ENCODE measurements around the gene CA11. TPM values are rescaled to one million over a fixed set of nuclear protein-coding genes. Genes with fewer than 3 reads are reported as not detected.
A peak's percentile ranks its signal among the peaks of the same experiment; 100 is the strongest.
"Not testable (repeated sequence)": the region's sequence is repeated elsewhere in the genome, so short reads cannot be mapped to it uniquely, and the experiment has no call there.

CA11 gene
- total and polyA plus RNA-seq, 5 donors from 2014 or later = 4.1 to 10.4 (median 6.1) TPM

- not testable (repeated sequence) for H3K27me3 ChIP-seq (ENCODE audit: control insufficient read depth, insufficient read depth, low read length); DNase-seq; H3K9me3 ChIP-seq (ENCODE audit: control insufficient read depth in 2 of 2, low read length in 2 of 2); H3K4me1 ChIP-seq (ENCODE audit: control insufficient read depth, insufficient read depth, low read length, poor library complexity, severe bottlenecking); H3K4me3 ChIP-seq (ENCODE audit: low read depth, low read length); H3K36me3 ChIP-seq (ENCODE audit: control insufficient read depth, insufficient read depth, low read length); H3K4me3 Mint-ChIP-seq; H3K27ac ChIP-seq (ENCODE audit: insufficient read depth, low read length, poor library complexity, severe bottlenecking); H3K27ac Mint-ChIP-seq; H3K9me3 Mint-ChIP-seq; H3K27me3 Mint-ChIP-seq; ATAC-seq (ENCODE audit: low read depth in 2 of 2); H3K36me3 Mint-ChIP-seq
- peaks cover 5 to 17% (median 8%) of the 10 kb centered on the region in 4 donors for H3K4me1 Mint-ChIP-seq
Measured at GRCh38 chr19:48657828-48658227, 11.8 kb upstream of the CA11 start.

DNA sequence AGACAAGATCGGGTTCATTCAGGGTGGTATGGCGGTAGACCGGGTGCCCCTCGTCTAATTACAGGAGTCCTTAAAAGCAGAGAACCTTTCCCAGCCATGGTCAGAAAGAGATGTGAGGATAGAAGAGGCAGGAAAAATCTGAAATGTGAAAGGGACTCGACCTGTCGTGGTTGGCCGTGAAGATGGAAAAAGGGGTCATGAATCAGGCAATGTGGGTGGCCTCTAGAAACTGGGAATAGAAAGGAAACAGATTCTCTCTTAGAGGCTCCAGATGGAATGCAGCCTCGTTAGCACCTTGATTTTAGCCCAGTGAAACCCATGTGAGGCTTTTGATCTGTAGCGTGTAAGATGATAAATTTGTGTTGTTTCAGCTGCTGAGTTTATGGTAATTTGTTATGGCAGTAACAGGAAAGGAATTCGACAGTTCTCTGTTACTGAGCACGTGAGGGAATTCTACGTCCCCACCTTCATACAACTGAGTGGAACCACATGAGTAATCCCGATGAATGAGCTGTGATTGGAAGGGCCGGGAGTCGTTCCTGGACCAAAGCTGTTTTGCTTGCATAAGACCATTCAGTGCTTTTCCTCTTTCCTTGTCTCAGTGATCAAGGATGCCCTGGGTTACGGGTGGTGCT is 11.0 kb upstream of the CA11 start:
- Histone ChIP-seq H3K27me3 (ENCODE audit: control insufficient read depth, insufficient read depth, low read length) (no peaks in the 10 kb centered on the region), H3K4me1 (ENCODE audit: control insufficient read depth, insufficient read depth, low read length, poor library complexity, severe bottlenecking) (peaks cover 9% of the 10 kb centered on the region), H3K9me3 (ENCODE audit: control insufficient read depth in 2 of 2, low read length in 2 of 2) (no peaks in the 10 kb centered on the region), H3K27ac (ENCODE audit: insufficient read depth, low read length, poor library complexity, severe bottlenecking) (no peak overlapping the region), H3K36me3 (ENCODE audit: control insufficient read depth, insufficient read depth, low read length) (no peaks in the 10 kb centered on the region), H3K4me3 (ENCODE audit: low read depth, low read length) (no peak overlapping the region)
- ATAC-seq (ENCODE audit: low read depth in 2 of 2) (no peak), DNase-seq (no peak)
- no peaks in the 10 kb centered on the region for H3K9me3 Mint-ChIP-seq
- peaks cover 5% of the 10 kb centered on the region for H3K27me3 Mint-ChIP-seq
- no peak overlapping the region for H3K4me3 Mint-ChIP-seq
- no peaks in the 10 kb centered on the region for H3K36me3 Mint-ChIP-seq
- H3K27ac Mint-ChIP-seq = no peak overlapping the region
- H3K4me1 Mint-ChIP-seq = peaks cover 5 to 19% (median 10%) of the 10 kb centered on the region in 4 donors

GRCh38 chr19:48654299-48655059 is 8.5 kb upstream of the CA11 start:
- H3K36me3 Mint-ChIP-seq = no peaks in the 10 kb centered on the region
- H3K4me1 Mint-ChIP-seq = peaks cover 0 to 21% (median 9%) of the 10 kb centered on the region in 4 donors
- Histone ChIP-seq H3K4me1 (ENCODE audit: control insufficient read depth, insufficient read depth, low read length, poor library complexity, severe bottlenecking) (peaks cover 2% of the 10 kb centered on the region), H3K36me3 (ENCODE audit: control insufficient read depth, insufficient read depth, low read length) (no peaks in the 10 kb centered on the region), H3K27ac (ENCODE audit: insufficient read depth, low read length, poor library complexity, severe bottlenecking) (no peak overlapping the region), H3K27me3 (ENCODE audit: control insufficient read depth, insufficient read depth, low read length) (no peaks in the 10 kb centered on the region), H3K9me3 (ENCODE audit: control insufficient read depth in 2 of 2, low read length in 2 of 2) (no peaks in the 10 kb centered on the region), H3K4me3 (ENCODE audit: low read depth, low read length) (no peak overlapping the region)
- H3K9me3 Mint-ChIP-seq = peaks cover 0 to 2% (median 0%) of the 10 kb centered on the region in 7 donors
- ATAC-seq (ENCODE audit: low read depth in 2 of 2) (no peak), DNase-seq (no peak)
- H3K27me3 Mint-ChIP-seq = peaks cover 5% of the 10 kb centered on the region
- H3K27ac Mint-ChIP-seq = peak overlapping the region in 1 of 3 donors; percentile 67
- H3K4me3 Mint-ChIP-seq = peak overlapping the region in 1 of 4 donors; percentile 56

GRCh38 chr19:48651683-48652048 is 5.7 kb upstream of the CA11 start:
- peak overlapping the region; percentile 20 to 75 (median 63) for H3K27ac Mint-ChIP-seq
- no peak for ATAC-seq (ENCODE audit: low read depth in 2 of 2)
- H3K4me1 Mint-ChIP-seq = peaks cover 12 to 46% (median 27%) of the 10 kb centered on the region in 4 donors

DNA sequence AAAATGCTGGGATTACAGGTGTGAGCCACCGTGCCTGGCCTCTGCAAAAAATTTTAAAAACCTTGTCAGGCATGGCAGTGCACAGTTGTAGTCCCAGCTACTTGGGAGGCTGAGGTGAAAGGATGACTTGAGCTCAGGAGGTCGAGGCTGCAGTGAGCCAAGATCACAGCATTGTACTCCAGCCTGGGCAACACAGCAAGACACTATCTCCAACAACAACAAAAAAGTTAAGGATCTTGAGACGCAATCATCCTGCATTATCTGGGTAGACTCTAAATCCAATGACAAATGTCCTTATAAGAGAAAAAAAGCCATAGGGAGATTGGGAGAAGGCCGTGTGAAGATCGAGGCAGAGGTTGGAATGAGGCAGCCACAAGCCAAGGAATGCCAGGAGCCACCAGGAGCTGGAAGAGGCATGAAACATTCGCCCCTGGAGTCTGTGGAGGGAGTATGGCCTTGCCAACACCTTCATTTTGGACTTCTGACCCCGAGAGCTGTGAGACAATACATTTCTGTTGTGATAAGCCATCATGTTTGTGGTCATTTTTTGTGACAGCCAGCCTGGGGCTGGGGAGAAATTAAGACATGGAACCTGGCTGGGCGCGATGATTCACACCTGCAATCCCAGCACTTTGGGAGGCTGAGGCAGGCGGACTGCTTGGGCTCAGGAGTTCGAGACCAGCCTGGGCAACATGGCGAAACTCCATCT is 5.1 kb upstream of the CA11 start:
- Histone ChIP-seq H3K27ac (ENCODE audit: insufficient read depth, low read length, poor library complexity, severe bottlenecking) (no peak overlapping the region), H3K9me3 (ENCODE audit: control insufficient read depth in 2 of 2, low read length in 2 of 2) (no peaks in the 10 kb centered on the region), H3K4me1 (ENCODE audit: control insufficient read depth, insufficient read depth, low read length, poor library complexity, severe bottlenecking) (peaks cover 17% of the 10 kb centered on the region), H3K36me3 (ENCODE audit: control insufficient read depth, insufficient read depth, low read length) (no peaks in the 10 kb centered on the region), H3K27me3 (ENCODE audit: control insufficient read depth, insufficient read depth, low read length) (no peaks in the 10 kb centered on the region), H3K4me3 (ENCODE audit: low read depth, low read length) (no peak overlapping the region)
- ATAC-seq (ENCODE audit: low read depth in 2 of 2) (no peak), DNase-seq (no peak)
- H3K9me3 Mint-ChIP-seq = peaks cover 0 to 2% (median 0%) of the 10 kb centered on the region in 7 donors
- peak overlapping the region; percentile 63 to 79 (median 75) for H3K27ac Mint-ChIP-seq
- peaks cover 12 to 49% (median 27%) of the 10 kb centered on the region in 4 donors for H3K4me1 Mint-ChIP-seq
- peak overlapping the region in 1 of 4 donors; percentile 1 for H3K4me3 Mint-ChIP-seq
- H3K36me3 Mint-ChIP-seq = no peaks in the 10 kb centered on the region
- H3K27me3 Mint-ChIP-seq = no peaks in the 10 kb centered on the region

More at GRCh38 chr19:48651683-48652048, 5.7 kb upstream of the CA11 start:
- no peaks in the 10 kb centered on the region for H3K36me3 Mint-ChIP-seq
- no peak overlapping the region for H3K4me3 Mint-ChIP-seq
- no peak overlapping the region for H3K4me3 ChIP-seq (ENCODE audit: low read depth, low read length)
- H3K9me3 Mint-ChIP-seq = peaks cover 0 to 2% (median 0%) of the 10 kb centered on the region in 7 donors
- no peak for DNase-seq
- no peaks in the 10 kb centered on the region for H3K27me3 Mint-ChIP-seq
- no peak overlapping the region for H3K27ac ChIP-seq (ENCODE audit: insufficient read depth, low read length, poor library complexity, severe bottlenecking)
- no peaks in the 10 kb centered on the region for H3K9me3 ChIP-seq (ENCODE audit: control insufficient read depth in 2 of 2, low read length in 2 of 2)
- no peaks in the 10 kb centered on the region for H3K27me3 ChIP-seq (ENCODE audit: control insufficient read depth, insufficient read depth, low read length)
- no peaks in the 10 kb centered on the region for H3K36me3 ChIP-seq (ENCODE audit: control insufficient read depth, insufficient read depth, low read length)
- H3K4me1 ChIP-seq (ENCODE audit: control insufficient read depth, insufficient read depth, low read length, poor library complexity, severe bottlenecking) = peaks cover 17% of the 10 kb centered on the region

DNA sequence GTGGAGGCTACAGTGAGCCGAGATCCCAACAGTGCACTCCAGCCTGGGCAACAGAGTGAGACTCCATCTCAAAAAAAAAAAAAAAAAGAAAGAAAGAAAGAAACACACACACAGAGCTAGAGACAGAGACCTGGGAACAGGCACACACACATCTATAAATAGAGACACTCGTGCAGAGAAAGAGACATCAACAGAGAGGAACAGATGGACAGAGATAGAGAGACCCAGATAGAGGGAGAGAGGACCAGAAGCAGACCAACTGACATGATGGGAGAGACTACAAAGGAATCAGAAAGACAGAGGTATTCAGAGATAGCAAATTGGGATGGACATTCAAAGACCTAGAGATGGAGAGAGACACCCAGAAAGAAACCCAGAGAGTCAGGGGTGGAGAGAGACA is 2.1 kb upstream of the CA11 start:
- Mint-ChIP-seq H3K4me1 (peaks cover 12 to 65% (median 32%) of the 10 kb centered on the region in 4 donors), H3K4me3 (peak overlapping the region; percentile 51 to 79 (median 74)), H3K9me3 (peaks cover 0 to 2% (median 0%) of the 10 kb centered on the region in 7 donors), H3K27ac (peak overlapping the region; percentile 85 to 98 (median 95)), H3K36me3 (no peaks in the 10 kb centered on the region), H3K27me3 (no peaks in the 10 kb centered on the region)
- no peaks in the 10 kb centered on the region for H3K36me3 ChIP-seq (ENCODE audit: control insufficient read depth, insufficient read depth, low read length)
- no peak overlapping the region for H3K4me3 ChIP-seq (ENCODE audit: low read depth, low read length)
- DNase-seq (no peak), ATAC-seq (ENCODE audit: low read depth in 2 of 2) (no peak)
- no peaks in the 10 kb centered on the region for H3K27me3 ChIP-seq (ENCODE audit: control insufficient read depth, insufficient read depth, low read length)
- peaks cover 37% of the 10 kb centered on the region for H3K4me1 ChIP-seq (ENCODE audit: control insufficient read depth, insufficient read depth, low read length, poor library complexity, severe bottlenecking)
- H3K9me3 ChIP-seq (ENCODE audit: control insufficient read depth in 2 of 2, low read length in 2 of 2) = no peaks in the 10 kb centered on the region
- peak overlapping the region; percentile 24 for H3K27ac ChIP-seq (ENCODE audit: insufficient read depth, low read length, poor library complexity, severe bottlenecking)

GRCh38 chr19:48646722-48647216 is 782 bp upstream of the CA11 start:
- peaks cover 37% of the 10 kb centered on the region for H3K4me1 ChIP-seq (ENCODE audit: control insufficient read depth, insufficient read depth, low read length, poor library complexity, severe bottlenecking)
- H3K4me3 ChIP-seq (ENCODE audit: low read depth, low read length) = no peak overlapping the region

More at GRCh38 chr19:48646722-48647216, 782 bp upstream of the CA11 start:
- Mint-ChIP-seq H3K4me3 (peak overlapping the region; percentile 56 to 98 (median 70)), H3K36me3 (no peaks in the 10 kb centered on the region), H3K27me3 (no peaks in the 10 kb centered on the region), H3K4me1 (peaks cover 12 to 62% (median 30%) of the 10 kb centered on the region in 4 donors), H3K9me3 (peaks cover 0 to 2% (median 0%) of the 10 kb centered on the region in 7 donors), H3K27ac (peak overlapping the region; percentile 72 to 98 (median 88))
- H3K27ac ChIP-seq (ENCODE audit: insufficient read depth, low read length, poor library complexity, severe bottlenecking) = peak overlapping the region; percentile 92
- H3K9me3 ChIP-seq (ENCODE audit: control insufficient read depth in 2 of 2, low read length in 2 of 2) = no peaks in the 10 kb centered on the region
- no peaks in the 10 kb centered on the region for H3K36me3 ChIP-seq (ENCODE audit: control insufficient read depth, insufficient read depth, low read length)
- H3K27me3 ChIP-seq (ENCODE audit: control insufficient read depth, insufficient read depth, low read length) = no peaks in the 10 kb centered on the region
- no peak for ATAC-seq (ENCODE audit: low read depth in 2 of 2)
- peak in 1 of 3 donors; percentile 25 for DNase-seq

All from CD4-positive, CD25-positive, alpha-beta regulatory T cell (primary cell).